Astrocyte of the spinal cord (primary cell): ENCODE results near the gene RYR3.

Experiments
- DNase-seq: peaks from one replicate; pipeline ENCODE4 v3.0.0; 2011; ENCODE audit warnings: low read depth, low spot score
- H3K4me3 ChIP-seq: 2 replicates; pipeline ENCODE4 v1.5.1; 2011; ENCODE audit warnings: low read depth, mild to moderate bottlenecking, low read length, moderate library complexity
- CTCF ChIP-seq: IDR thresholded peaks from 2 replicates; pipeline ENCODE4 v1.5.1; 2012; ENCODE audit warnings: low read depth, mild to moderate bottlenecking, low read length, inconsistent platforms
- in situ Hi-C: cut with HindIII; loops from 2 replicates; pipeline ENCODE4 v1.10.0; 2017; ENCODE audit warnings: low sequenced_read_pairs

The RYR3 gene

GRCh38 chr15:33445984-33446383 is 135.2 kb downstream of the RYR3 start:
- in situ Hi-C loops, result no loop called here
- no peak overlapping the region for H3K4me3 ChIP-seq
- no peak for DNase-seq
- TF ChIP-seq CTCF, result no peak

- no peak for DNase-seq
- no peak overlapping the region for H3K4me3 ChIP-seq
- in situ Hi-C loops, result no loop called here
- no peak for TF ChIP-seq CTCF
Measured at GRCh38 chr15:33448151-33448550, 137.4 kb downstream of the RYR3 start.

GRCh38 chr15:33448961-33449606 is 138.3 kb downstream of the RYR3 start:
- no peak for DNase-seq
- H3K4me3 ChIP-seq, result no peak overlapping the region
- TF ChIP-seq CTCF, result no peak
- in situ Hi-C loops, result no loop called here

GRCh38 chr15:33449810-33450209 is 139.0 kb downstream of the RYR3 start:
- no peak for TF ChIP-seq CTCF
- DNase-seq, result no peak
- H3K4me3 ChIP-seq, result no peak overlapping the region
- in situ Hi-C loops, result no loop called here

GRCh38 chr15:33451385-33451784 is 140.6 kb downstream of the RYR3 start:
- no peak for DNase-seq
- in situ Hi-C loops, result no loop called here
- TF ChIP-seq CTCF, result no peak
- no peak overlapping the region for H3K4me3 ChIP-seq

GRCh38 chr15:33453761-33454160 is 143.0 kb downstream of the RYR3 start:
- no peak overlapping the region for H3K4me3 ChIP-seq
- no peak for DNase-seq
- in situ Hi-C loops, result no loop called here
- no peak for TF ChIP-seq CTCF
